Activated CD4-positive, alpha-beta T cell treated with anti-CD3 and anti-CD28 coated beads for 4 hours (primary cell): ENCODE measurements around the gene LRRC70.
"Not testable (repeated sequence)": the region's sequence is repeated elsewhere in the genome, so short reads cannot be mapped to it uniquely, and the experiment has no call there.

Experiments
- DNase-seq, 2 donors: peaks; one replicate each; pipeline ENCODE4 v3.0.0-alpha.2; 2020

LRRC70 gene, protein sequence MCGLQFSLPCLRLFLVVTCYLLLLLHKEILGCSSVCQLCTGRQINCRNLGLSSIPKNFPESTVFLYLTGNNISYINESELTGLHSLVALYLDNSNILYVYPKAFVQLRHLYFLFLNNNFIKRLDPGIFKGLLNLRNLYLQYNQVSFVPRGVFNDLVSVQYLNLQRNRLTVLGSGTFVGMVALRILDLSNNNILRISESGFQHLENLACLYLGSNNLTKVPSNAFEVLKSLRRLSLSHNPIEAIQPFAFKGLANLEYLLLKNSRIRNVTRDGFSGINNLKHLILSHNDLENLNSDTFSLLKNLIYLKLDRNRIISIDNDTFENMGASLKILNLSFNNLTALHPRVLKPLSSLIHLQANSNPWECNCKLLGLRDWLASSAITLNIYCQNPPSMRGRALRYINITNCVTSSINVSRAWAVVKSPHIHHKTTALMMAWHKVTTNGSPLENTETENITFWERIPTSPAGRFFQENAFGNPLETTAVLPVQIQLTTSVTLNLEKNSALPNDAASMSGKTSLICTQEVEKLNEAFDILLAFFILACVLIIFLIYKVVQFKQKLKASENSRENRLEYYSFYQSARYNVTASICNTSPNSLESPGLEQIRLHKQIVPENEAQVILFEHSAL

GRCh38 chr5:62578540-62578939 is at the start of gene LRRC70:
Gene LRRC70 (plus strand): TSS chr5:62578819. CDS start chr5:62579439, 620 bp downstream.
- DNase-seq = peak; percentile 1 to 13

- DNase-seq = no peak
Measured at GRCh38 chr5:62533597-62533996, 45.0 kb upstream of the LRRC70 start.

GRCh38 chr5:62534461-62535236 is 44.0 kb upstream of the LRRC70 start:
- DNase-seq = no peak

- DNase-seq = no peak
Measured at GRCh38 chr5:62536232-62536631, 42.4 kb upstream of the LRRC70 start.

GRCh38 chr5:62536783-62537182 is 41.8 kb upstream of the LRRC70 start:
- DNase-seq = no peak

DNA sequence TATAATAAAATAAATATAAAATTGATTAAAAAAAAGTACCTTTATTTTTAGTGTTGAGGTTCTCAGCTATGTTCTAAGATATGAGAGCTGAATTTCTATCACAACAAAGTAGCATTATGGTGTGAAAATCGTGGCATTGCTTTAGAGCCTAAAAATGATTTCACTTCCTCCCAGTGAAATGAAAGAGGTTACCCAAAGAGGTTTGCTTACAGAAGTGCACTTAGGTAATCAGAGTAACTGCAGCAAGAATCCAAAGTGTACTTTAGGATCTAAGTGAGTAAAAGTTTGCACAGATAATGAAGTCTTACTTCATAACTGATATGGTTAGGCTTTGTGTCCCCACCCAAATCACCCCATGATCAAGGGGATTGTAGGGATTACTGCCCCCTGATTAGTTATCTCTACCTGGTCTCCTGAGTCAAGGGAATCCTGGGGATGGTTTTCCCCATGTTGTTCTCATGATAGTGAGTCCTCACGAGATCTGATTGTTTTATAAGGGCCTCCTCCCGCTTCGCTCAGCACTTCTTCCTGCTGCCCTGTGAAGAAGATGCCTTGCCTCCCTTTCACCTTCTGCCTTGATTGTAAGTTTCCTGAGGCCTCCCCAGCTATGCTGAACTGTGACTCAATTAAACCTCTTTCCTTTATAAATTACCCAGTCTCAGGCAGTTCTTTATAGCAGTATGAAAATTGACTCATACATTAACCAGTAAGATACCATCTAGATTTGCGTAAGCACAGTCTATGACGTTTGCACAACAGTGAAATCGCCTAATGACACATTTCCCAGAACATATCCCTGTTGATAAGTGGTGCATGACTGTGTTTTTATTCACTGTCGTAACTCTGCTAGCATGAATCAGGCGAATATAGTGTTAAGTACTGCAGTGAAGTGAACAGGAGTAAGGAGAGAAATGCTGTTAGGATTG is 40.3 kb upstream of the LRRC70 start:
- no peak for DNase-seq

DNA sequence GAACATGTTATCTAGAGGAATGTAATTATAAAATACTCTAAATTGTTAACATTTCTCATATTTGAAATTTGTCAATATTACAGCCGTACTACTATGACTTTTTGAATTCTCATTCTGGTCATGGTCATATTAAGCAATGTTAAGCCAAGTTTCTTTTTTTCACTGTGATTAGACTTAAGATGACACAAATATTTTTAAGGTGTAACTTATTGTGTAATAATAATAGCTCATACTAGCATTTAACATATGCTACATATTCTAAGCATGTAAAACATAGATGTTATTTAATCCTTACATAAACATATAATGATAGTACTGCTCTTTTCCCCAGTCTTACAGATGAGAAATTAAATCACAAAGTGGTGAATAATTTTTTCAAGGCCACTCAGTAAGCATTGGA is 35.9 kb upstream of the LRRC70 start:
- DNase-seq = no peak

- DNase-seq = no peak
Measured at GRCh38 chr5:62547945-62548630, 30.5 kb upstream of the LRRC70 start.

DNA sequence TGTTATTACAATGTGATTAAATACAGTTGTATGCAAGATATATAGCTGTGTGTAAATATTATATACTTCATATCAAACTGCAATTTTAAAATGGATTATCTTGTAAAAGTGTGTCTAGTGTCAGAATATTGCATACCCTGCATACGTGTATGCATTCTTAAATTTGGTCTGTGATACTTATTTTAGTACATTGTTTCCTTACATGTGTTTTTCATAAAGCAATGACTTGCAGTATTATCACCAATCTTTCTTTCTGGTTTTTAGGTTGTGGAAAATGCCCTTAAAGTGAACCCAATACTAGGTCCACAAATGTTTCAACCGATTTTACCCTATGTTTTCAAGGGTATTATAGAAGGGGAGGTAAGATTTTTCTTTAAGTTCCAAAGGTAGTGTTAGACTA is 28.5 kb upstream of the LRRC70 start:
- no peak for DNase-seq

- no peak for DNase-seq
Measured at GRCh38 chr5:62555930-62556329, 22.7 kb upstream of the LRRC70 start.

DNA sequence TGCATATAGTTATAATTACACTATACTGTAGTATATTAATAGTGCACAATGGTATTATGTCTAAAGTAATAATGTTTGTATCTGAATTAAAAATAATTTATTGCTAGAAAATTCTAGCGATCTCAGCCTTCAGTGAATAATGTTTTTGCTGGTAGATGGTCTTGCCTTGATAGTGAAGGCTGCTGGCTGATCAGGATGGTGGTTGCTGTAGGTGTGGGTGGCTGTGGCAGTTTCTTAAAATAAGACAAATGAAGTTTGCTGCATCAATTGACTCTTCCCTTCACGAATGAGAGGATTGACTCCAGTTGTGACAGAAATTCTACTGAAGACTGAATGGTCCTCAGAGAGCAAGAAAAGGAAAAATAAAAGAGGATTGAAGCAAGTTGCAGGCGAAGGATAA is 19.7 kb upstream of the LRRC70 start:
- no peak for DNase-seq

- no peak for DNase-seq
Measured at GRCh38 chr5:62560786-62561185, 17.8 kb upstream of the LRRC70 start.

DNA sequence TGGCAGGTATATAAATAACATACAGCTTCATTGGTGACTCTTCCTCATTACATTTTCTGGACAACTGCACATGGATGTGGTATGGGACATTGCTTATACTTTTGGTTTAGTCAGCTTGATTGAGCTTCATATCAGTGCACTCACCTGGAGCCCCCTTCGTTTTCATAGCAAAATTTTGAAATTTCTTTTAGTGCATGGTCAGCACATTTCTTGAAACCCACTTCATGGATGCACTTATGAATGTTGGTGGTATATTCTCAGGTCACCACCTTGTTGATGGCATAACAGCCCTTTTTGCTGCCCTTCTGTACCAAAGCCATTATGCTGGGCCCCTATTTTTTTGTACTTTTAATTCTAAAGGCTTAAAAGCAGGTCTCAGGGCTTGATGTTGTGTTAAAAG is 16.7 kb upstream of the LRRC70 start:
- no peak for DNase-seq

- no peak for DNase-seq
Measured at GRCh38 chr5:62562867-62563266, 15.8 kb upstream of the LRRC70 start.

DNA sequence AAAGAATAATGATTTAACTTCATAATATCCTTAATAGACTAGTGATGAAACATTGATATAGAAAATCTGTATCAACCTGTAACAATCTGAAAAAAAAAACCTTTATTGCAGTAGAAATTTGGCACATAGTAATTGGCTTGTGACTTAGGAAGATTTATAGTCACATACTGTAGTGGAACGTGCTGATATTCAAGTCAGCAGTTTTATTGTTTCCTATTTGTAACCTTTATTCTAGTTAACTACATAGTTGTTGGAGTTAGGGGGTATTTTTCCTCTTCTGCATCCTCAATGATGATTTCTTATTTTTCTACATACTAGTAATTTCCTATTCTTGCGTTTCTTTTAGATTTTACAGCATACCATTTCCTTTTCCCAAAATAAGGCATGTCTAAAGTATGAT is 14.5 kb upstream of the LRRC70 start:
- DNase-seq = no peak

DNA sequence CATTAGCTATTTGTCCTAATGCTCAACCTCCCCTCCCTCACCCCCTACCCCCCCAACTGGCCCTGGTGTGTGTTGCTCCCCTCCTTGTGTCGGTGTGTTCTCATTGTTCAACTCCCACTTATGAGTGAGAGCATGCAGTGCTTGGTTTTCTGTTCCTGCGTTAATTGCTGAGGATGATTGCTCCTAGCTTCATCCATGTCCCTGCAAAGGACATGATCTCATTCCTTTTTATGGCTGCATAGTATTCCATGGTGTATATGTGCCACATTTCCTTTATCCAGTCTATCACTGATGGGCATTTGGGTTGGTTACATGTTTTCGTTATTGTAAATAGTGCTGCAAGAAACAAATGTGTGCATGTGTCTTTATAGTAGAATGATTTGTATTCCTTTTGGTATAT is 12.9 kb upstream of the LRRC70 start:
- not testable (repeated sequence) for DNase-seq

GRCh38 chr5:62568143-62568542 is 10.5 kb upstream of the LRRC70 start:
- DNase-seq = no peak

DNA sequence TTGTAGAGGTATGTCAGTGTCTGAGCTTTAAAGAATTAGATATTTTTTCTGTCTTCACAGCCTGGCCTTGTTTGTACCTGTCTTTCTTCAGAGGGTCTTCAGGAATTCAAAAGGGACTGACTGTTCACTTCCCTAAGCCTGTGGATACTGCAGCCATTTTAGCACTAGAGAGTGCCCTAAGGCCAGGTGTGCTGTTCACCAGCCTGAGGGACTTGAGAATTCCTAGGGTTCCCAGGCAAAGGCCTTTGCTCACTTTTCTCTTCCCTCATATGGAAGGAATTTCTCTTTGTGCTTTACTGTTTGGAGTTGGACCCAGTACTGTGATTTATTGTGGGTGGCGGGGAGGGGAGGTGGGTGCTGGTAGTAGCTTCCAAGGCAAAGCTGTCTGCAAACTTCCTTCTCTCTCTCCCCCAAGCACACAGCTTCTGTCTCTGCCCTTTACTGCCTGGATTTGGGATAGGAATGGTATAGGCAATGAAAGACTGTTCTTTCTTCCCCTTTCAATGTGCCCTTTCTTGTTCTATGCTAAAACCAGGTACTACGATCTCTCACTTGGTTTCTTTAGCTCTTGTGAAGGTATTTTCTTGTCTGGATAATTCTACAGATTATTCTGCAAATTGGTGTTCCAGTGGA is 9.7 kb upstream of the LRRC70 start:
- DNase-seq = no peak

GRCh38 chr5:62569470-62569869 is 9.1 kb upstream of the LRRC70 start:
- no peak for DNase-seq

DNA sequence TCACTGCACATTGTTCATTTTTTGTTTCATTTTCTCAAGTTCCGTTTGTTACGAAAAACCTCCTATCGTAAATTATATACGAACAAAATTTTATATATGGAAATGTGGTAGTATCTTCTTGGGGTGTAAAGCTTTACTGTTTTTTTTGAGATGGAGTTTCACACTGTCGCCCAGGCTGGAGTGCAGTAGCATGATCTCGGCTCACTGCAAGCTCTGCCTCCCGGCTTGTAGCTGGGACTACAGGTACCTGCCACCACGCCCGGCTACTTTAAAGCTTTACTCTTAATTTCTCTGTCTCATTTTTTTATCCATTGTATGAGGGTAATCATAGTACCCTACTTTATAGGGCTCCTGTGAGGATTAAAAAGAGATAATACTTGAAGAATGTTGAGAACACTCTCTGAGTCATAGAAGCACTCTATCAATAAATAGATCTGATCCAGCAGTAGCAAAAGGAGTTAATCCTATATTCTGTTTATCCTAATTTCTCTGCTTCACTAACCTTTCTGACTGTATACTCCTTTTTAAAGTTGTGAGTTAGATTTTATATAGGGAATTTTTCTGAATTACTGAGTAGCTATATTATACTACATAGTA is 5.6 kb upstream of the LRRC70 start:
- no peak for DNase-seq

DNA sequence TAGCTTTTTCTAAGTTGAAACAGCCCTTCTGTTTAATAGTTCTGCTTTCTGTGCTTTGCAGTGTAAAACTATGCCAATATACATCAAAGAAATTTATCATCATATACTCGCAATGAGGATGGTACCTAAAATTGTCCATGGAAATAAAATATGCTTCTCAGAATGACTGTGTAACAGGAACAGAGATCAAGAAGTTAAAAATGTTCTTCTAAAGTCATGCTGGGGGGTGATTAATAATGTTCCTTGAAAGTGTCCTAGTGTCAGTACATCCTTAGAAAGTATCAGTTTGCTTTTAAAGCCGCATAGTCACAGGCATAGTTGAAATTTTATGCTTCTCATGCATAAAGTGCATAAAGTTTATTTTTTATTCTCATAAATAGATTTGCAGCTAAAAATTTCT is 4.0 kb upstream of the LRRC70 start:
- DNase-seq = no peak
